Activated CD4-positive, alpha-beta T cell treated with anti-CD3 and anti-CD28 coated beads for 24 hours (primary cell): ENCODE measurements around the gene AGFG2.
"Not testable (repeated sequence)": the region's sequence is repeated elsewhere in the genome, so short reads cannot be mapped to it uniquely, and the experiment has no call there.

Source experiments
- DNase-seq, 2 donors: peaks; one replicate each; pipeline ENCODE4 v3.0.0-alpha.2; 2020; ENCODE audit warnings: low read depth in 2 of 2

The AGFG2 gene

GRCh38 chr7:100538654-100539435 lies at the start of gene AGFG2:
TSS of gene AGFG2 (plus strand) at chr7:100539203. CDS start at chr7:100539347, 144 bp downstream.
- peak; percentile 100 for DNase-seq

- no peak for DNase-seq
Observed at GRCh38 chr7:100489824-100490223, 49.2 kb upstream of the AGFG2 start.

GRCh38 chr7:100490483-100491191 lies 48.4 kb upstream of the AGFG2 start:
- DNase-seq, result no peak

- no peak for DNase-seq
Observed at GRCh38 chr7:100491192-100491578, 47.8 kb upstream of the AGFG2 start.

- no peak for DNase-seq
Observed at GRCh38 chr7:100492738-100493475, 46.1 kb upstream of the AGFG2 start.

- DNase-seq, result peak; percentile 37 to 49
Observed at GRCh38 chr7:100493476-100494264, 45.3 kb upstream of the AGFG2 start.

GRCh38 chr7:100496509-100496908 lies 42.5 kb upstream of the AGFG2 start:
- DNase-seq, result no peak

- not testable (repeated sequence) for DNase-seq
Observed at GRCh38 chr7:100500743-100501142, 38.3 kb upstream of the AGFG2 start.

GRCh38 chr7:100504031-100504430 lies 35.0 kb upstream of the AGFG2 start:
- DNase-seq, result not testable (repeated sequence)

- no peak for DNase-seq
Observed at GRCh38 chr7:100504887-100505611, 34.0 kb upstream of the AGFG2 start.

GRCh38 chr7:100506356-100506923 lies 32.6 kb upstream of the AGFG2 start:
- no peak for DNase-seq

GRCh38 chr7:100509231-100509630 lies 29.8 kb upstream of the AGFG2 start:
- no peak for DNase-seq

- DNase-seq, result no peak
Observed at GRCh38 chr7:100510437-100511239, 28.4 kb upstream of the AGFG2 start.

GRCh38 chr7:100513212-100513810 lies 25.7 kb upstream of the AGFG2 start:
- no peak for DNase-seq

- DNase-seq, result no peak
Observed at GRCh38 chr7:100515072-100515532, 23.9 kb upstream of the AGFG2 start.

GRCh38 chr7:100516135-100516812 lies 22.7 kb upstream of the AGFG2 start:
- no peak for DNase-seq

GRCh38 chr7:100517305-100517704 lies 21.7 kb upstream of the AGFG2 start:
- DNase-seq, result no peak

- no peak for DNase-seq
Observed at GRCh38 chr7:100519580-100519979, 19.4 kb upstream of the AGFG2 start.

GRCh38 chr7:100520138-100520537 lies 18.9 kb upstream of the AGFG2 start:
- DNase-seq, result no peak
